NCI-H2029 (cell line): ENCODE data around the gene GPC3.

Experiments
- DNase-seq: peaks from one replicate; lab custom pipeline; 2025; lab: John Stamatoyannopoulos, UW

The GPC3 gene

DNA sequence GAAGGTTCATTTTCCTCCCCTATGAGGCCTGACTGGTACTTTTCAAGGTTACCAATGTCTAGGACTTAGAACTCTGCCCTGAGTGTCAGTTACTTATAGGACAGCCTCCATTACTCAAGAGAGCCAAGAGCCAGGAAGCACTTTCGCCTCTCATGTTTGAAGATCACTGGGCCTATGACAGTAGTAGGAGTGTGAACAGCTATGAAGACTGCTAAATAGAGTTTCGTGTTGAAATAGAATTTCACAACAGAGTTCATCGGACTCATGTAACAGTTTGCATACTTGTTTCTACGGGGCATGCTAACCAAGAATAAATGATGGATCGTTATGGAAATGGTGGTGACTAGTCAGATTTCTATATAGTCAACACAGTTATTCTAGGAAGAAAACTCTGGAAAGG lies 472.3 kb downstream of the GPC3 start:
- DNase-seq = no peak

DNA sequence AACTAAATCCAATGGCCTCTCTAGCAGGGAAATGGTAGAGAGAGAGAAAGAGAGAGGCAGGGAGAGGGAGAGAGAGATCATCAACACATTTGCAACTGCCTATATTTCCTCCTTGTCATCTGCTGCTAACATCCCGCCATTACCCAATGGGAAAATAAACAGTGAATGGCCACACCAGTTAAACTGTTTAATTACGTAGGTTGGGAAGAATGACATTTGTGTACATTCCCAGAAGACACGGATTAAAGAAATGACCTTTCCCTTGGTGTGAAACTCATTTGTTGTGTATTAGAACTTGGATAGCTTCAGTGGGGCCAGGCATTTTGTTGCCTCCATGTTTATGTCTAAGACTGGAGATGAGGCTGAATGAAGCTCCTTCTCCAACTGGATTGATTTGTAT lies 474.4 kb downstream of the GPC3 start:
- no peak for DNase-seq

DNA sequence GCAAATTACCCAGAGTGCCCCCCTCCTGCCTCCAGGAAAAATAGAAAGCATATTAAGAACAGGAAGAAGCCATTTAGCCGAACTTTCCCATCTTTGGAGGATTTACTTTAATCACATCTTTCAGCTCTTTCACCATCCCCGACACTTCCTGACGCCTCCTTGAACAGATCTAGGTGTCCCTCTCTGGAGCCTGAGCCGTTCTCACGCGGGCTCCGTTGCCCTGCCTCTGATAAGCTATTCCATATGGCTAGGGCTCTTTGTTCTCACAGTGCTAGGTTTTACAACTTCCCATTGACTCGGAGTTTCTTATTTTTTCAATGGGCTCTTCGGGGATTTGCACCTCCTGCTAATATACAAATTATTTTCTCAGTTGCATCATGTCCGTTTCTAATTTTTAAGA lies 488.0 kb downstream of the GPC3 start:
- no peak for DNase-seq

DNA sequence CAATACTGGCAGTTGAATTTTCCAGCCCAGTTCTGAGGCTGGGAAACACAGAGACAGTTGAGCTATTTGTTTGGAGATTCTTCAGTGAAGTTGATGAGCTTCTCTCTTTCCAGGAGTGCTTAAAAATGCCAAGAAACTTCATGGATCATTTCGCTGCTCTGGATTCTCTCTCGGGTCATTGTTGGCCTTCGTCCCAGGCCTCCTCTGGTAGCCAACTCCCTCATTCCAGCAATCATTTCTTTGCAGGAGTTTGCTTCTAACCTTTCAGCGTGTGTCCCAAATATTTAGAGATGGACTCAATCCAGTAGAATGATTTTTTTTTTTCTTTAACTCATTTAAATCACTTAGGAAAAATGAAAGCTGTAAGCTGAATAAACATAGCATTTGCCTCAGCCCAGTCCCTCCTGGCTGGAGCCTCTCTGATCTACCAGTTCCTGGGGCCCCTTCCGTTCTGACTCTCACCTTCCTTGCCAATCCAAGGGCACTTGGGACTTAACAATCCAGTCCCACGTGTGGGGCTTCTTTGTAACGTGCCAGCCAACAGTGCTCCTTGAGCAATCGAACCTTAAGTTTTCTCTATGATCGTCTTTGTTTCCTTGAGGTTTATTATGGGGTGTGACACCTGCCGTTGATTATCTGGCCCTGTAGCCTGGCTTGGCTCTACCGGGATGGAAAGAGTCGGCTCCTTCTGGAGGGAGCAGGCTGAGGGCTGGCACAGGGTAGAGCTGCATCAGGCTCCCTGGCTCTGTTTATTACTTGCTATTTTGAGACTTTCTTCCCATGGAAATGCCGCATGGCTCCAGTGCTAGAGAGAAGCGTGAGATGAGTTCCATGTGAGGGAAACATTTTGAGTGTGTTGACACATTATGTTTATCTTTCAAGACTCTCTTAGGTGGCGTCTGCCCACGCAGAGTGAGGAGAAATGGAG lies 489.7 kb downstream of the GPC3 start:
- DNase-seq = no peak

DNA sequence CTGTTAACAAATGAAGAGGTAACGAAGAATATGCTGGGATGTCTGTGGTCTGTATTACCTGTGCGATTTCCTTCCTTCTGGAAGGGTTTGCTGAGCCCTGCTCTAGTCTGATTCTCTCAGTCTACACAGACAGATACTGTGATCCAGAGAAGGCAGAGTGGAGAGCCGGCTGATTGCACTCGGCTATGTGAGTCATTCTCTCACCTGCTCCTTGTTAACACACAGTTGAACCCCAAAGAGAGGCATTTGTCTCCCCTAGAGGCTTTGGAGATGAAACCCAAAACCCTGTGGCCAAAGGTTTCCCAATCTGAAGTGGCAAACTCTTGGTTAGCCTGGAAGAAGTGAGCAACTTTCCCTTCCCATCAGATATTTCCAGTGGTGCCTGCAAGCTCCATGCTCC lies 492.0 kb downstream of the GPC3 start:
- DNase-seq = no peak

DNA sequence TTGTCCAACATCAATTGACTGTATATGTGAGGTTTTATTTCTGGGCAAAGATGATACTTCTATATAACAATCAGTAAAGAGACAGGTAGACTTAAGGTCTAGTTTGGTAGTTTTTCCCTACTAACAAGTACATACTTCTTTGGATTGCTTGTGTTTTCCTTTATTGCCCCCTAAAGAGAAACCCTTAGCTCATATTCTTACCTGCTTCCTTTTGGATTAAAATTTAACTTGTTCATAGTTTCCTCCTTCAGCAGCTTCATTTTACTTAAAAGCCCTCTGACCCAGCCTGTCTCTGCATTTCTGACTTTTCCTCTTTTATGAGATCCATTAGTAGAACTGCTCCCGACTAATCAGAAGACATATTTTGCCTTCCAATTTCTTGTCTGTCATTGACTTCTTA lies 494.4 kb downstream of the GPC3 start:
- no peak for DNase-seq
